GM12878 (cell line): ENCODE measurements around the gene MELTF. TPM values are rescaled to one million over a fixed set of nuclear protein-coding genes. Genes with fewer than 3 reads are reported as not detected.

Experiments
- ATAC-seq: fragments of 200-7000 bp; cut with Tn5 transposase; 3 replicates; pipeline ENCODE4 v1.9.1; 2020; ENCODE audit warnings: mild to moderate bottlenecking, moderate library complexity
- BruUV-seq: library from RNA; stranded (reverse); fragments of 400-500 nt; replicated peaks from 2 replicates; lab custom pipeline; 2021; lab: Mats Ljungman, UMichigan
- CTCF ChIA-PET: fragments of 300-600 bp; sonication (Branson Sonifier 250); formaldehyde crosslinking; extraction: SDS; loops from one replicate; lab custom pipeline; 2021; ENCODE audit warnings: inconsistent platforms; lab: Yijun Ruan, JAX
- POLR2A ChIA-PET: fragments of 350-600 bp; formaldehyde crosslinking; extraction: SDS; loops from one replicate; lab custom pipeline; 2021; ENCODE audit warnings: inconsistent platforms; lab: Charles Lee
- RAD21 ChIA-PET: fragments of 300-600 bp; sonication (Branson Sonifier 250); formaldehyde crosslinking; loops from one replicate; lab custom pipeline; 2023; ENCODE audit warnings: antibody characterized with exemption; ENCODE audit not compliant: unreplicated experiment; lab: Charles Lee
- SMC1A ChIA-PET: fragments of 300-600 bp; sonication (Branson Sonifier 250); formaldehyde crosslinking; loops from one replicate; lab custom pipeline; 2023; ENCODE audit not compliant: unreplicated experiment, uncharacterized antibody; lab: Charles Lee
- DNase-seq: peaks from one replicate; pipeline ENCODE4 v3.0.0-alpha.2; 2011; ENCODE audit warnings: low read depth, low spot score
- FAIRE-seq: peaks from 3 replicates; lab custom pipeline; 2011; peaks lifted over from hg19 to GRCh38; lab: Jason Lieb, UNC
- H2AFZ ChIP-seq: 2 replicates; pipeline ENCODE4 v1.6.0; 2011; ENCODE audit warnings: low read depth, low read length, control low read depth; ENCODE audit not compliant: control insufficient read depth
- H3K27ac ChIP-seq: 2 replicates; pipeline ENCODE4 v1.5.1; 2011; ENCODE audit warnings: control low read depth; ENCODE audit not compliant: control insufficient read depth, insufficient read depth
- H3K27me3 ChIP-seq, 2 experiments: replicated peaks in 1 of 2; 2 replicates each; pipeline versions ENCODE4 v1.6.0 to v1.6.1; 2011; ENCODE audit warnings: low read length in 1 of 2; ENCODE audit not compliant: control insufficient read depth in 2 of 2, insufficient read depth in 2 of 2
- H3K36me3 ChIP-seq, 2 experiments: 2 replicates each; pipeline ENCODE4 v1.5.1; 2011; ENCODE audit warnings: low read length in 1 of 2; ENCODE audit not compliant: control insufficient read depth in 2 of 2, insufficient read depth in 2 of 2
- H3K4me1 ChIP-seq: 2 replicates; pipeline ENCODE4 v1.6.1; 2011; ENCODE audit warnings: mild to moderate bottlenecking, low read length, moderate library complexity, mixed read lengths; ENCODE audit not compliant: control insufficient read depth, insufficient read depth
- H3K4me2 ChIP-seq: 2 replicates; pipeline ENCODE4 v1.6.0; 2011; ENCODE audit warnings: control low read depth; ENCODE audit not compliant: control insufficient read depth, insufficient read depth
- H3K4me3 ChIP-seq: fragments of 200-600 bp; sonication (generic); 2 replicates; pipeline ENCODE4 v1.5.1; 2016
- H3K79me2 ChIP-seq: 2 replicates; pipeline ENCODE4 v1.6.0; 2011; ENCODE audit warnings: low read length; ENCODE audit not compliant: control insufficient read depth, insufficient read depth
- H3K9ac ChIP-seq: 2 replicates; pipeline ENCODE4 v1.8.0; 2011; ENCODE audit warnings: low read length, control low read depth, mixed read lengths; ENCODE audit not compliant: control insufficient read depth, insufficient read depth
- H3K9me3 ChIP-seq: replicated peaks from 3 replicates; pipeline ENCODE4 v1.5.1; 2011; ENCODE audit warnings: mild to moderate bottlenecking, low read length; ENCODE audit not compliant: control insufficient read depth, insufficient read depth
- H4K20me1 ChIP-seq: 2 replicates; pipeline ENCODE4 v1.6.0; 2011; ENCODE audit not compliant: control insufficient read depth, insufficient read depth
- ATF3 ChIP-seq: IDR thresholded peaks from 2 replicates; pipeline ENCODE4 v1.6.1; 2011; ENCODE audit warnings: low read depth, mild to moderate bottlenecking, low read length, moderate library complexity, borderline replicate concordance; ENCODE audit errors: extremely low read depth
- BMI1 ChIP-seq: fragments of 450-650 bp; IDR thresholded peaks from 2 replicates; pipeline ENCODE4 v1.6.1; 2016; ENCODE audit warnings: mild to moderate bottlenecking, moderate library complexity, borderline replicate concordance
- CHD2 ChIP-seq: IDR thresholded peaks from 2 replicates; pipeline ENCODE4 v1.6.1; 2011; ENCODE audit warnings: low read depth, low read length, improper control_type of control experiment, borderline replicate concordance
- IKZF2 ChIP-seq, 2 experiments: fragments of 450-650 bp; IDR thresholded peaks; 2 replicates each; pipeline ENCODE4 v1.6.1; 2017; ENCODE audit warnings: mild to moderate bottlenecking in 2 of 2, moderate library complexity in 2 of 2
- POLR2AphosphoS2 ChIP-seq: IDR thresholded peaks from 2 replicates; pipeline ENCODE4 v1.6.1; 2011; ENCODE audit warnings: low read depth, mild to moderate bottlenecking, low read length, improper control_type of control experiment, moderate library complexity
- SPI1 ChIP-seq: IDR thresholded peaks from 2 replicates; pipeline ENCODE4 v1.6.1; 2011; ENCODE audit warnings: low read depth, mild to moderate bottlenecking, low read length, moderate library complexity, borderline replicate concordance; ENCODE audit not compliant: insufficient read depth
- USF2 ChIP-seq: IDR thresholded peaks from 2 replicates; pipeline ENCODE4 v1.6.1; 2011; ENCODE audit warnings: low read depth, low read length, improper control_type of control experiment, borderline replicate concordance
- WGBS: methylation state at CpG from one replicate; pipeline ENCODE4 v1.1.6; 2016; ENCODE audit warnings: low lambda C conversion rate; ENCODE audit not compliant: insufficient replicate concordance, insufficient coverage; ENCODE audit errors: missing lambda C conversion rate; 5-methylcytosine and 5-hydroxymethylcytosine counted together
- in situ Hi-C: fragments of 300-500 bp; cut with MboI; formaldehyde crosslinking; loops from 9 replicates; pipeline ENCODE4 v1.14.3; 2018; ENCODE audit warnings: mixed read lengths
- intact Hi-C: fragments of 100-400 bp; cut with micrococcal nuclease; formaldehyde crosslinking; loops from one replicate; pipeline ENCODE4 v1.14.2; 2022; ENCODE audit not compliant: unreplicated experiment
- polyA plus RNA-seq, 11 experiments: library from polyadenylated mRNA; depleted of rRNA in 4 of 11; unstranded in 6 of 11; stranded (reverse) in 5 of 11; fragments of >200 nt; fragmentation: Nextera tagmentation in 4 of 11; fragmentation: Illumina TruSeq in 1 of 11; extraction: Ambion mirVana in 4 of 11; extraction: Trizol in 1 of 11; gene quantifications; 1 replicate in 1 of 11; 2 replicates in 10 of 11; pipeline versions ENCODE4 v1.2.1 to v1.2.3, GENCODE V29; 2011 to 2016; ENCODE audit warnings: inconsistent platforms in 2 of 11, missing spikeins in 2 of 11, low read depth in 1 of 11
- total RNA-seq, 4 experiments: library from RNA; depleted of rRNA in 3 of 4; stranded (reverse); fragments of >200 nt in 3 of 4; fragmentation: Illumina TruSeq in 1 of 4; extraction: Trizol in 1 of 4; gene quantifications; 2 replicates each; pipeline versions ENCODE4 v1.2.1 to v1.2.3, GENCODE V29; 2013 to 2021

The MELTF gene
- total and polyA plus RNA-seq, 10 of the 15 experiments (the other 5 are each of a cell fraction or from before 2014, with no cell fraction given): 0.55 to 49.1 (median 11.1) TPM

- RAD21 ChIA-PET: no interaction called here
- H3K4me1 ChIP-seq: peaks cover 6% of the 10 kb centered on the region
- H3K9ac ChIP-seq: no peak overlapping the region
- no peaks in the 10 kb centered on the region for H3K27me3 ChIP-seq
- peaks cover 6% of the 10 kb centered on the region for H3K9me3 ChIP-seq
- POLR2A ChIA-PET: no interaction called here
- H3K4me3 ChIP-seq: no peak overlapping the region
- no peak overlapping the region for H3K27ac ChIP-seq
- no peak for ATAC-seq
- BruUV-seq: no TSS peak
- H4K20me1 ChIP-seq: no peaks in the 10 kb centered on the region
- 6% methylated on average over 13 of the region's 13 CpGs for WGBS
- H3K36me3 ChIP-seq: no peaks in the 10 kb centered on the region
- no peak for FAIRE-seq
- SMC1A ChIA-PET: interaction anchor here (2.7 kb wide), 1 partner anchor 201 kb away, joined by 12 read pairs; no protein-coding TSS in a partner anchor
- CTCF ChIA-PET: interaction anchor here (6.4 kb wide), 1 partner anchor 206 kb away, joined by 41 read pairs; no protein-coding TSS in a partner anchor
- intact Hi-C loops: no loop called here
- in situ Hi-C loops: loop anchor here (25.0 kb wide), 1 partner anchor 531 kb away; no protein-coding TSS in a partner anchor
- peak overlapping the region; percentile 41 for H2AFZ ChIP-seq
- 0 out of 2 replicates have a peak, but pooled peaks have one; percentile 17 for TF ChIP-seq SPI1
- no peak for TF ChIP-seq USF2
- 0 out of 4 replicates have a peak, but pooled peaks of 1 of the 2 experiments have one; percentile 1 for TF ChIP-seq IKZF2 (IDR thresholded peaks at IDR 0.05)
- no peak for TF ChIP-seq CHD2
- TF ChIP-seq ATF3: no peak
- no peak for TF ChIP-seq BMI1
- no peak for TF ChIP-seq POLR2AphosphoS2
- TF ChIP-seq, all 136 proteins: peak for 2
- DNase-seq: no peak
- H3K79me2 ChIP-seq: no peaks in the 10 kb centered on the region
- no peak overlapping the region for H3K4me2 ChIP-seq
These were observed 48.0 kb downstream of the MELTF start for GRCh38 chr3:196981657-196982056.
